HG03378 (cell line): Measurements from ENCODE around the gene PLD3.
A peak's percentile ranks its signal among the peaks of the same experiment; 100 is the strongest.

Experiments
- ATAC-seq: cut with Tn5 transposase; IDR thresholded peaks from one replicate; pipeline ENCODE4 v1.9.1; 2021; ENCODE audit warnings: mild to moderate bottlenecking, moderate library complexity; ENCODE audit not compliant: unreplicated experiment

PLD3 gene

DNA sequence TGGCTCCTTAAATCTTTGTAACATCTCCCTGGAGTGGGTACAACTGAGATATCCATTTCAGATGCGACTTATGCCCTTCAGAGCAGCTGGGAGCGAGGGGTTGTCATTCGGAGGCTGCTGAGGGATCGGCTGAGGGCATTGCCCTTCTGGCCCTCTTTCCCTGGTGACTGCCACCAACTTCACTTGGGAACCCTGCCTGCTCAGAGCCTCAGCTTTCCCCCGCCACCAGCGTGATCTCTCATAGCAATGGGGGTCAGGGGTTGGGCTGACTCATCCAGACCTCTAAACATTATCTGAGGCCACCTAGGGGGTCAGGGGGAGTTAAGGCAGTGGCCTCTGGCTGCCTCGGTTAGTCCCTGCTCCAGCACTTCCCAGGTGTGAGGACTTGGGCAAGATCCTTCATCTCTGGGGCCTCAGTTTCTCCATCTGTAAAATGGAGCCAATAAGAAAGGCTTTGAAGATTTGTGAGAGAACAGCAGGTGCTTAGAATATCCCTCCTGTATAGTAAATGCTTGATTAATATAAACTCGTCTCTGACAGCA lies 63.5 kb downstream of the PLD3 start:
- no peak for ATAC-seq

DNA sequence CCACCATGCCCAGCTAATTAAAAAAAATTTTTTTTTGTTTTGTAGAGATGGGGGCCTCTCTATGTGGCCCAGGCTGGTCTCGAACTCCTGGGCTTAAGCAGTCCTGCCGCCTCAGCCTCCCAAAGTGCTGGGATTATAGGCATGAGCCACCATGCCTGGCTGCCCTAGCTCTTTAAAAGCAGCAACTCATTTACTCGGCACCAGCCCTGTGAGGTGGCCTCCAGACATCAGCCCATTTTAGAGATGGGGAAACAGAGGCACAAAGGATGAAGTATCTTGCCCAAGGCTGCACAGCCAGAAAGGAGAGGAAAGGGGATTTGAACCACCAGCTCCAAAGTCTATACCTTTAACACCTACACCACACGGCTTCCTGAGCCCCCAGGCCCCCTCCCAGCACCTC lies 64.4 kb downstream of the PLD3 start:
- ATAC-seq, result no peak

DNA sequence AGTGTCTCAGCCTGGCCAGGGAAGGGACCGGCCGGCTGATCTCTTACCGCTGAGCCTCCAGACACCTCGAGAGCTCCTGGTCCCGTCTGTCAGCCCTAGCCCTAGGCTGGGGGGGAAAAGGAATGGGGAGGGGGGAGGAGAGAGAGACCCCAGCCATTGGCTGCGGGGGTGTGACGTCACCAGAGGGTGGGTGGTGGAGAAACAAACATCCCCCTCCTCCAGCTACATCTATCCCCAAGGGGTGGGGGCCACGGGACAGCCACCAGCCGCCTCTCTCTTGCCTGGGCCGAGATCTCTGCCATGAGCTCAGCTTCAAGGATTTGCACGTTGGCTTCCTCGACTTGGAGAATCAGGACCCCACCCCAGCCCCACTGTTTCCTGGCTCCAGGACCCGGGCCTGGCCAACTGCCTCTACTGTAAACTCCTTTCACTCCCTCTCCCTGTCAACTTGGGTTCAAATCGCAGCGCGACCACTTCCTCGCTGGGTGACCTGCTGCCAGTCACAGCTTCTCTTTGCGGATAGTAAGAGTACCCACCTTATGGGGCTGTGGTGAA lies 64.9 kb downstream of the PLD3 start, which contains the start of gene PRX:
Gene PRX (minus strand): TSS at position 88 of the 555 bp plus-strand sequence. CDS start 5,446 bp downstream, outside the sequence.
- ATAC-seq, result no peak

DNA sequence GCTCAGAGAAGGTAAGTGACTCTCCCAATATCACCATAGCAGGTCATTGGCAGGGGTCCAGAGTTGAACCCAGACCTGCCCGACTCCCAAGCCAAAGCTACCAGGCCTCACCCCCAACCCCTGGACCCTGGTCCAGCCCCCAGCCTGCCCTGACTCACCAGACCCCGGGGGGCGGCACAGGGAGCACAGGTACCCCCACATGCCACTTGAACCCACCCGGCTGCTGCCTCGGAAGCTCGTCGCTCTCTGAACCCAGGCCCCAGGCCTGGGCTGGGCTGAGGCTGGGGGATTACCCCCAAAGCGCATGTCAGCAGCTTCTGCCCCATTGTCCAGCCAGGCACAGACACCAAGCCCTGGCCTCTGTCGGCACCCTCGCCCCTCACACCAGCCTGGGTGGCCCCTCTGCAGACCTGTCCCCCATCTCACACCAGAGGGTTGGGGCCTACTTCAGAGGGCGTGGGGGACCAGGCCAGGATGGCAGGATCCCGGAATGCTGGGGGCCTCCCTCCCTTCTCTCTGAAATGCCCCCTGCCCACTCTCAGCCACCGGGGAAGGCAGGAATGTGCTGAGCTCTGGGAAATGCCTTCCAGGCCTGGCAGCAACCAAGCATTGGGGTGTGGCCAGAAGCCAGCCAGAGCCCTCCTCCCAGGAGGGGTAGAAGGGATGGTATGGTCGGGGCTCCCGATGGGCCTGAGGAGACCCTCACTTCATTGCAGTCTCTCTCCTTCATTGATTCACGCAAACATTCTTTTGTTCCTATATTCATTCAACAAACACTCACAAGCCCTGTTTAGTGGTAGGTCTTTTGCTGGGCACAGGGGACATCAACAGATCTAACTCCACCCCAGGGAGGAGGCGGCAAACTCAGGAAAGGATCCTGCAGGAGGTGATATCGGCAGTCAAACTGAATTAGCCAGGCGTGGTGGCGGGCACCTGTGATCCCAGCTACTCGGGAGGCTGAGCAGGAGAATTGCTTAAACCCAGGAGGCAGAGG lies 66.3 kb downstream of the PLD3 start:
- ATAC-seq, result no peak

DNA sequence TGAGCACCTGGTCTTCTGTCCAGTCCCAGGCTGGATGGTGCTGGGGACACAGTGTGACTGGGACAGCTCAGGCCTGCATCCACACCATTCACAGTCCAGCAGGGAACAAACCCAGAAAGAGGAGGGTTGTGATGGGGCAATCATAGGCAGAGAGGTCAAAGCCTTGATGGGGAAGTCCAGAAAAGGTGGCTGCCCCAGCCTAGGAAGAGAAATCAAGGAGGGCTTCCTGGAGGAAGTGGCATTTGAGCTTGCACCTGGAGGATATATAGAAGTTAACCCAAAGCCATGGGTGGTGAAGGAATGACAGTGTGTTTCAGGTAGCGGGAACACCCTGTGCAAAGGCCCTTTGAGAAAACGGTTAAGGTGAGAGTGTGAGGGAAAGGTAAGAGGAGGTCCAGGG lies 67.3 kb downstream of the PLD3 start:
- no peak for ATAC-seq

DNA sequence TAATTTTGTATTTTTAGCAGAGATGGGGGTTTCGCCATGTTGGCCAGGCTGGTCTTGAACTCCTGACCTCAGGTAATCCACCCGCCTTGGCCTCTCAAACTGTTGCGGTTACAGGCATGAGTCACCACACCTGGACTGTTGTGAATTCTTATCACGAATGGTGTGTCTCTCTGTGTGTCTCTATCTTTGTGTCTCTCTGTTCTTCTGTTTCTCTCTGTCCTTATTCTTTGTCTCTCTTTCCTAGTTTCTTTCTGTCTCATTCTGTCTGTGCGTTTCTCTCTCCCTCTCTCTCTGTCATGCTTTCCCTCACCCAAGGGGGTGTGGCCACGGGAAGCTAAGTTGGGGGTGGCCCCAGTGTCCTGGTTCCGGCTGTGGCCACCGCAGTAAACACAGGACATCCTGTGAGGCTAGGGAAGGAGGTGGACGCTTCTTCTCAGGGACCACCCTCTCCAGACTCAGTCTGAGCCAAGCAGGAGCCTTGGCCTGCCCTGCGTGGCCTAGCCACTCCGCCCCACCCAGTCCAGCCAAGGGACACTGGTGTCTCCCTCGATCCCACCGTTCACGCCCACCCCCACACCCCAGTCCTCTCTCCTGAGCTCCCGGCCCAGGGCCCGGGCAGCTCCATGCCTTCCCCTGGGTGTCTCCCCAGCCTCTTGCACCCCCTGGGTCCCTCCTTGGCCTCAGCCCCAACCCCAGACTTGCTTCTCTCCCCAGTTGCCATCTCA lies 68.6 kb downstream of the PLD3 start:
- ATAC-seq, result no peak

DNA sequence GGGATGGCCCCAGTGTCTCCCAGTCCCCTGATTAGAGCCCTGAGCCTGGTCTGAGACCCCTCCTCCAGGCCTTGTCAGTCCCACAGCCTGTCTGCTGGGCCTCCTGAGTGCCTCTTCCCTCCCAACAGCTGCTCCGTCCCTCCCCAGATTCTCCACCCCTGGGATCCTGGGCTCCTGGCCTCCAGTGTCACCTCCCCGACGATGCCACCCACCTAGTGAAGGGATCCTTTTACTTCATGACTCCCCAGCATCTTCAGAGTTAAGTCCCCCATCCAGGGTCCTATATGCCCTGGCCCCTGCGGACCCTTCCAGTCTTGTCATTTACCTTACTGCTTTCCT lies 69.1 kb downstream of the PLD3 start:
- no peak for ATAC-seq

DNA sequence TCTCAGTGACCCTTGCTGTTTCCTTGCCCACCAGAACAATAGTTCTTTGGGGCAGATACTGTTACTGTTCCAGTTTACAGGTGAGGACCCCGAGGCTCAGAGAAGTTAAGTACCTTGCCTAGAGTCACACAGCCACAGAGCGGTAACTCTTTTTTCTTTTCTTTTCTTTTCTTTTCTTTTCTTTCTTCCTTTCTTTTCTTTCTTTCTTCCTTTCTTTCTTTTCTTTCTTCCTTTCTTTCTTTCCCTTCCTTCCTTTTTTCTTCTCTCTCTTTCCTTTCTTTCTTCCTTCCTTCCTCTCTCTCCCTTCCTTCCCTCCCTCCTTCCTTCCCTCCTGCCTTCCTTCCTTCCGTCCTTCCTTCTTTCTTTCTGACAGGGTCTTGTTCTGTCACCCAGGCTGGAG lies 69.5 kb downstream of the PLD3 start:
- no peak for ATAC-seq

DNA sequence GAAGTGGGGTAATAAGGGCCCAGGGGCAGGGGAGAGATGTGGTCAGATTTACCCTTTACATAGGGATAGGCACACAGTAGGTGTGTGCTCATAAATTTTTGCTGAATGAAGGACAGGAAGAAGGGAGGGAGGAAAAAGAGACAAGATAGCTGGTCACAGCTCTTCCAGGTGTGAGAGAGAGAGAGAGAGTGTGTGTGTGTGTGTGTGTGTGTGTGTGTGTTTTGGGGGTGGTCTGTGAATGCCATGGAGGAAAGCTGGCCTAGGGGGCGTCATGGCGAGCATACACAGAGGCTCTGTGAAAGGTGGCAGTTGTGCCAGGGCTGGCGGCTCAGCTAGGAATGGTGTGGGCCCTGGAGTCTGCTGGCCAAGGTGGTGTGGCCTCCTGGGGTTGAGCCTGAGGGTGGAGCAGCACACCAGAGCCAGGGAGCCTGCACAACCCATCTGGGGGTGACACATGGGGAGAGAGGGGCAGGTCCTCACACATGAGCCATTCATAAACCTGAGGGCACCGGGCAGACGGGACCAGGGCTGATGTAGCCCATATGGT lies 70.6 kb downstream of the PLD3 start:
- ATAC-seq, result no peak

DNA sequence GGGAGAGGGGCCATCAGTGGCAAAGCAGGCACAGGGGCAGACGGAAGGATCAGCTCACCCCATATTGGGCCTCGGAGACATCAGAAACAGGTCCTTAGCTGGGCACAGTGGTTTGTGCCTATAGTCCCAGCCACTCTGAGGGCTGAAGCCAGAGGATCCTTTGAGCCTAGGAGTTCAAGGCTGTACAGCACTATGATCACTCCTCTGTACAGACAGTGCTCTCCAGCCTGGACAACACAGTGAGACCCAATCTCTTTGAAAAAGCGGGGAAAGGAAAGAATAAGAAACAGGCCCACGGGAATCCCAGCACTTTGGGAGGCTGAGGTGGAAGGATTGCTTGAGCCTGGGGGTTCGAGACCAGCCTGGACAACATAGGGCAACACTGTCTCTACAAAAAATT lies 71.3 kb downstream of the PLD3 start:
- no peak for ATAC-seq

DNA sequence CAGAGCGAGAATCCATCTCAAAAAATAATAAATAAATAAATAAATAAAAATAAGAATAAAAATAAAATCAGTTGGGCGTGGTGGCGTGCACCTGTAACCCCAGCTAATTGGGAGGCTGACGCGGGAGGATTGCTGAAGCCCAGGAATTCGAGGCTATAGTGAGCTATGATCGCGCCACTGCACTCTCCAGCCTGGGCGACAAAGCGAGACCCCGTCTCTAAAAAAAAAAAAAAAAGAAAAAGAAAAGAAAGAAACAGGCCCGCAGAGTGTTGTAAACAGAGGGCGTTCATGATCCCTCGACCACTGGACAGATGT lies 71.9 kb downstream of the PLD3 start:
- no peak for ATAC-seq

DNA sequence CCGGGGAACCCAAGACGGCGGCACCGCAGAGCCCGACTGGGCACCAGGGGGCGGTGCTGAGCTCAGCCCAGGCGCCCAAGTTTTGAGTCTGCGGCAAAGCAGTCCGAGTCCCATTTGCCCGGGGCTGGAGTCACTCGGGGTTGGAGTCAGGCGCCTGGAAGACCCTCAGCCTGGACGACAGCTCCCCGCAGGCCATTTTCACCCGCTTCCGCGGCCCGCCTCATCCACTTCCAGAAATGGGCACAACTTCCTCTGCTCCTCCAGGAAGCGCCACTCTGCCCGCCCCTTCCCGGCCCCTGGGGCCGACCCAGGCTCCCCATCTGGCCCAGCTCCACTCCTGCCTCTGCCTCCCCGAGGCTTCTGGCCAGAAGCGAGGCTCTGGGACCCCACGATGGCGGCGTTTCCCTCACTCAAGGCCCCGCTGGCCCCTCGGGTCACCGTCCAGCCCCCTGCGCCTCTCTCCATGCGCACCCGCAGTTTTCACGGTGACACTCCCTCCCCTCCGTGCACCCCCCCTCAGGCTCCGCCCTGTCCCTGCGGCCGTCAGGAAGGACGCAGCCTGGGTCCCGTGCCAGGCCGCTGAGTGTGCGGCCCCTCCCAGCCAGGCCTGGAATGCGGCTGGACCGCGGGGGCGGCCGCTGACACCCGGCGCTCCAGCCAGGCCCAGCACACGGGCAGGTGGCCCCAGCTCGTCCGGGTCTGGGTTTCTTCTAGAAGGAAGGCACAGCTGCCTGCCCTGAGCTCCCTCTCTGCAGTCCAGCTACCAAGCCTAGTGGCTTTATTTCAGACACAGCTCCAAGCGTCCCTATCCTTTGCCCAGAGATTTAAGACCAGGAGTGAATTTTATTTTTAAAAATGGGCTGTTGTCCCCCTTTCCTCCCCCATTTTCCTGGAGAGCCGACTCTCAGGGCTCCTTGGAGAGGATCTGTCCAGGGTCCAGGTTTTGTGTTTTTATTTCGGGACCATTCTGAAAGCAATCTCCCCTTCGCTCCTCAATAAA lies 72.6 kb downstream of the PLD3 start:
- ATAC-seq, result no peak

DNA sequence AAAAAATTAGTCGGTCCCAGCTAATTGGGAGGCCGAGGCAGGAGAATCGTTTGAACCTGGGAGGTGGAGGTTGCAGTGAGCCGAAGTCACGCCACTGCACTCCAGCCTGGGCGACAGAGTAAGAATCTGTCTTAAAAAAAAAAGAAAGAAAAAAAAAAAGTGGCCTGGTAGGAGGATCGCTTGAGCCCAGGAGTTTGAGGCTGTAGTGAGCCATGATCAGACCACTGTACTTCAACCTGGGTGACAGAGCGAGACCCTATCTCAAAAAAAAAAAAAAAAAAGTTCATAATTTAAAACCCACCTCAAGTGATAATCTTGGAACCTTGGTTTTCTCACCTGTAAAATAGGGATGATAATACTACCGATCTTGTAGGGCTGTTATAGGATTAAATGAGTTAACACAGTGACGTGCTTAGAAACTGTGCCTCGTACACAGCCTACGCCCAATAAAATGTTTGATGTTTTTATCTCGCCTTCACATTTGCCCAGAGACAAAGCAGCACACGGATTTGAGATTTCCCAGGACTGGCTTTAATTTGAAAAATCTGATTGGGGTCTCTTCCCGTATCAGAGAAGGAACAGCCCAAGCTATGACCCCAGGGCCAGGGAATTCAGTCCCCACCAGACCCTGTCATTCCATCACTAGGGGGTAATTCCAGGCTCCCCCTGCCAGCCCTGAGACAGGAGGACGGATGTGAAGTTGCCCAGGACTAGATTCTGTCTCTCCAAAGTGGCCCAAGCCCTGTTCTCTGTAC lies 73.7 kb downstream of the PLD3 start:
- no peak for ATAC-seq

DNA sequence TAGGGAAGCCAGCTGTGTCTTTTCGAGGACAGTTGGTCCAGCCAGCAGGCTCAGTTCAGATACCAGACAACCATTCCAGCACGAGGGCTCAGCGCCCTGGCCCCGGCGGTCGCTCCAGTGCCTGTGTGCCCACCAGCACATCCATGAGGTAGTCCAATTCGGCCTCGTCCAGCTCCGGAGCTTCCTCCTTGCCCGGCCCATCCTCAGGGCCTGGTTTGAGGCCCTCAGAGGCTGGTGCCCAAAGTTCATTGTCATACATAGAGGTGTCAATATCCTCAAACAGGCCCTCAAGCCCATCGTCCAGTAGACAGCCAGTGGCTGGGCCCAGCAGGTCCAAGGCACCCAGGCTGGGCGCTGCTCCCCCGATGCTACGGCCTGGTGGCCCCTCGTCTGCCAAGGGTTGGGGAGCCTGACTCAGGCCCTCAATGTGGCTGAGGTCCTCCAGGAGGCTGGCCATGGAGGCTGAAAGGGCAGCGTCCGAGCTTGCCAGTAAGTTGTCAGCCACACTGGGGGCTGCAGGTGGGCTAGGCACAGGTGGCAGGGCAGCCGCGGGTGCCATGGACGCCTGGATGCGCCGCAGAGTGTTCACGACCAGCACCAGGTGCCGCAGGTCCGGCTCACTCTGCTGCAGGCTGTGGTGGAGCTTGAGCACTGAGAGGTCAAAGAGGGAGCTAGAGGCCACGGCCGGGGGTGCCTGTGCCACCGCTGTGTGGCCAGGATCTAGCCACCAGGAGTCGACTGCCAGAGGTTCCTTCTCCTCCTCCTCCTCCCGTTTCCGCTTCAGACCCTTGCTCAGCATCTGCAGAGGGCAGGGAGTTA lies 74.5 kb downstream of the PLD3 start:
- ATAC-seq, result no peak

DNA sequence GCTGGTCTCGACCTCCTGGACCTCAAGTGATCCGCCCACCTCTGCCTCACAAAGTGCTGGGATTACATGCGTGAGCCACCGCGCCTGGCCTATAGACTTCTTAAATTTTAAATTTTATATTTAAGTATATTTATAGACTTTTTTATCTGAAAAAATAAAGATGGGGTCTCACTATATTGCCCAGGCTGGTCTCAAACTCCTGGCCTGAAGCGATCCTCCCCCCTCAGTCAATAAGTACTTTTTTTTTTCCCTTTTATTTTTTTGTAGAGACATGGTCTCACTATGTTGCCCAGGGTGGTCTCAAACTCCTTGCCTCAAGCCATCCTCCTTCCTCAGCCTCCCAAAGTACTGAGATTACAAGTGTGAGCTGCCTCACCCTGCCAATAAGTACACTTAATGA lies 75.4 kb downstream of the PLD3 start:
- no peak for ATAC-seq

DNA sequence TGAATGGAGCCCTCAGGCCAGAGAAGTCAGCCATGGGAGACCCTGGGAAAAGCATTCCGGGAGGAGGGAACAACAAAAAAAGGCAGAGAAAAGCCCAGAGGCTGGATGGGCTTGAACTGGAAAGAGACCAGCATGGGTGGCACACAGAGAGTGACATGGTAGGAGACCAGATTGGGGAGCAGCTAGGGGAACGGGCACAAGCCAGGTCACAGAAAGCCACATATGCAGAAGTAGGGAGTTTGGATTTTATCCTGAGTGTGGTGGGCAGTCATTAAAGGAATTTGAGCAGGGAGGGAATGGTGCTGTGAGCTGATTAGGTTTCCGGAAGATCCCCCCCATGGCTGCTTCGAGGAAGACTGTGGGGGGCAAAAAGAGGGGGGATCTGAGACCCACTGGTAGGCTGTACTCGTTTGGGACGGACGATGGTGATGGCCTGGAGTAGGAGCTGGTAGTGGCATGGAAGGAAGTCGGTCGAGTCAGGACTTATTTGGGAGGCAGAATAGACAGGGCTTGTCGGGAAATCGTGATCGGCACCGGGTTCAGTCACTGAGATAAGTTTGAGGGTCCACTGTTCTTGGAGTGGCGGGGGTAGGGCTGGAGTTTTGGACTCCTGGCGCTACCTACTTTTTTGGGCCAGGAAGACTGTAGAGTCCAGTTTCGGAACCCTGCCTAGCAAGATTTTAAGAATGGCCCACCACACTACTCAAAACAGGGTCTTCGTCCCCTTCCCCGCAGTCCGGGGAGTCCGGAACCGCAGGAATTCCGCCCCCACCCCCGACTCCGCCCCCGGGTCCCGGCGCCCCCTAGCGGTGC lies 76.3 kb downstream of the PLD3 start:
- ATAC-seq, result no peak

DNA sequence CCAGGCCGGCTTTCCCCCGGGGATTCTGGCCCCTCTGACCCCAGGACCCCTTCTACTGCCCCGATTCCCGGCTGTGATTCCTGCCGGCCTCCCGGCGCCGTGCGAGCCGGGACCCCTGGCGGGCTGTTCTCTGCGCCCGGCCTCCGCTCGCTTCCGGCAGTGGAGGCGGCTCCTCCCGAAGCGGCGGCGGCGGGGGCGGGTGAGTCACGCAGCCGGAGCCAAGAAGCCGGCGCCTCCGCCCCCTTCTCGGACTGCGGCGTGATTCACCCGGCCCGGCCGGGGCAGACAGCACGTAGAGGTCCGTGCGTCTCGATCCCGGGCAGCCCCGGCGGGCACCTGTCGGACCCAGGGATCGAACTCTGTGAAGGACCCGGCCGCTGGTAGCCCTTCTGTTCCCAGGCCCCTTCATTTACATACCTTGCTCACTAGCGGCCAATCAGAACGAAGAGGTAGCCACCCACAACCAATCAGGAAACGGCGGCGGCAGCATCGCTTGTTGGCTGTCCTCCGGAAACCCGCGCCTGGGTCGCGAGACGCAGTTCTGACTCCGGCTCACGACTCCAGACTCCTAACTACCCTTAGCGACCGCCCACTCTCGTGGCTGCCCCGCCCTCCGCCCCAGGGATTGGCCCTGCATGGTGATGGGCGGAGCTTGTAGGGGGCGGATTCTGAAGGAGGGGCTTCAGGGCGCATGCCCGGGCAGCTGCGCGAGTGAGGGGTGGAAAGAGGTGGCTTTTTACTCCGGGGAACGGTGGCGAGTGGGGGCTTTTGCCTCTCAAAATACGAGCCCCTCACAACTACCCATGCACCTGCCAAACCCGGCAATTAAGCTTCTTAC lies 77.2 kb downstream of the PLD3 start, which contains the start of gene SERTAD1:
Gene SERTAD1 (minus strand): TSS at position 543 of the 838 bp plus-strand sequence. CDS start 2,446 bp downstream, outside the sequence.
- peak; percentile 65 for ATAC-seq
